Smooth muscle cell of the brain vasculature (primary cell): ENCODE results near the gene ELMO3.

Experiments
- DNase-seq: peaks from one replicate; pipeline ENCODE4 v3.0.0-alpha.2; 2012; ENCODE audit warnings: low read depth, low spot score

The ELMO3 gene

GRCh38 chr16:67195676-67196075 is 3.3 kb upstream of the ELMO3 start:
- DNase-seq = no peak

GRCh38 chr16:67196881-67197280 is 2.0 kb upstream of the ELMO3 start:
- DNase-seq = no peak

GRCh38 chr16:67197704-67198103 is 1.2 kb upstream of the ELMO3 start:
- DNase-seq = no peak

GRCh38 chr16:67198238-67198734 is 645 bp upstream of the ELMO3 start:
- no peak for DNase-seq

GRCh38 chr16:67199808-67200198 is 872 bp downstream of the ELMO3 start:
- DNase-seq = no peak

GRCh38 chr16:67200491-67200890 is 1.6 kb downstream of the ELMO3 start:
- DNase-seq = no peak

GRCh38 chr16:67201411-67202345 is 2.7 kb downstream of the ELMO3 start:
- DNase-seq = no peak

- DNase-seq = no peak
Observed at GRCh38 chr16:67202426-67202825, 3.5 kb downstream of the ELMO3 start.

GRCh38 chr16:67202956-67203493 is 4.1 kb downstream of the ELMO3 start:
- DNase-seq = no peak

GRCh38 chr16:67204076-67204475 is 5.1 kb downstream of the ELMO3 start:
- no peak for DNase-seq

- no peak for DNase-seq
Observed at GRCh38 chr16:67206129-67206837, 7.4 kb downstream of the ELMO3 start.

GRCh38 chr16:67206838-67207248 is 7.9 kb downstream of the ELMO3 start:
- no peak for DNase-seq

- DNase-seq = no peak
Observed at GRCh38 chr16:67207249-67208091, 8.5 kb downstream of the ELMO3 start.

- no peak for DNase-seq
Observed at GRCh38 chr16:67208154-67208896, 9.4 kb downstream of the ELMO3 start.

GRCh38 chr16:67209565-67209964 is 10.6 kb downstream of the ELMO3 start:
- DNase-seq = no peak

GRCh38 chr16:67210069-67210937 is 11.4 kb downstream of the ELMO3 start:
- no peak for DNase-seq

- DNase-seq = no peak
Observed at GRCh38 chr16:67211674-67212073, 12.7 kb downstream of the ELMO3 start.

GRCh38 chr16:67212766-67213165 is 13.8 kb downstream of the ELMO3 start:
- DNase-seq = no peak

- DNase-seq = no peak
Observed at GRCh38 chr16:67213197-67214019, 14.5 kb downstream of the ELMO3 start.
